Measurements from ENCODE around the gene ABLIM2.

ABLIM2 gene

DNA sequence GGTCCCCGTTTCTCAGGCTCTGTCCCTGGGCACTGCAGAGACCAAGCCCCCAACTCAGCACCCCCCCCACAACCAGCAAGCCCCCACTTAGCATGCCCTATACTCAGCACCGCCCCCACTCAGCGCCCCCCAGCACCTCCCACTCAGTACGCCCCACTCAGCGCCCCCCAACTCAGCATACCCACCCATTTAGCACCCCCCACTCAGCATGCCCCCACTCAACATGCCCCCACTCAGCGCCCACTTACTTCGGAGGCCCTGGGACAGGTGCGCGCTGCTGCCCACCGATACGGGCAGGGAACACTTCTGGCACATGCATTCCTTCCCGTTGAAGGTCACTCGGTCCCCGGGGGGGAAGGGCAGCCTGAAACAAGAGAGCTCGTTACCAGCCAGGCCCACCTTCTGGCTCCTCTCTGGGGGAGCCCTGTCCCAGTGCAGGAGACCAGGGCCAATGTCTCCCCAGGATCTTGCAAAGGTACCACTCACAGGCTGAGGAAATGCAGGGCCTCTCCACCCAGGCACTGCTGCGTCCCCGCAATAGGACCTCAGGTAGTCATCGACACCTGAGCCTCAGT lies 70.6 kb downstream of the ABLIM2 start:
- no peak for DNase-seq (ENCODE audit: low read depth in 1 of 2, low spot score in 1 of 2)

DNA sequence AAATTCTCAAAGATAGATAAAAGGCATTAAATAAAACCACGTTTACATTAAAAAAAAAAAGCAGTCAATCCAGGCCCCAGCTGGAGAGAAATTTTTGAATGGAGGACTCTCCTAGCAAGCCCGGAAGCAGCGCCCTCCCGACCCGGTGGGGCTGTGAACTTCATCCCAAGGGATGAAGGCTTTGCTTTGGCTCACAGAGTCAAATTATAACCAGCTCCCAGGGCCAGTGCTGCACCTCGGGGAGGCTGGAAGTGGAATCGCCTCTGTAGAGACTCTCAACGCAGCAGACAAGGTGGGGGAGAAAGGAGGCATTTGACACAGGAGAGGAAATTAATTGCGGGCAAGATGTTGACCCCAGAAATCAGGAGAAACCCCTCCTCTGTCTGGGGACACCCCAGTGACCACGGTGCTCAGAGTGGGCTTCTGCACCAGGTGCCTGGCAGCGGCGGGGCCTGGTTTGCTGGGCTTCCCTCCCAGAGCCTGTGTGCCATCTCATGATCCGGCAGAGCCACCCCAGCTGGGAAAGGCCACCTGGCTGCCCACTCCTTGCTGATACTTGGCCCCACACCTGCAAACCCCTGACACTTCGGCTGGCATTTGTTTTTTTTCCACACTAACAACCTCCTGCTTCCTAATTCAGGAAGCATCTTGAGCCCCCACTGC lies 71.7 kb downstream of the ABLIM2 start:
- no peak for DNase-seq (ENCODE audit: low read depth in 1 of 2, low spot score in 1 of 2)

DNA sequence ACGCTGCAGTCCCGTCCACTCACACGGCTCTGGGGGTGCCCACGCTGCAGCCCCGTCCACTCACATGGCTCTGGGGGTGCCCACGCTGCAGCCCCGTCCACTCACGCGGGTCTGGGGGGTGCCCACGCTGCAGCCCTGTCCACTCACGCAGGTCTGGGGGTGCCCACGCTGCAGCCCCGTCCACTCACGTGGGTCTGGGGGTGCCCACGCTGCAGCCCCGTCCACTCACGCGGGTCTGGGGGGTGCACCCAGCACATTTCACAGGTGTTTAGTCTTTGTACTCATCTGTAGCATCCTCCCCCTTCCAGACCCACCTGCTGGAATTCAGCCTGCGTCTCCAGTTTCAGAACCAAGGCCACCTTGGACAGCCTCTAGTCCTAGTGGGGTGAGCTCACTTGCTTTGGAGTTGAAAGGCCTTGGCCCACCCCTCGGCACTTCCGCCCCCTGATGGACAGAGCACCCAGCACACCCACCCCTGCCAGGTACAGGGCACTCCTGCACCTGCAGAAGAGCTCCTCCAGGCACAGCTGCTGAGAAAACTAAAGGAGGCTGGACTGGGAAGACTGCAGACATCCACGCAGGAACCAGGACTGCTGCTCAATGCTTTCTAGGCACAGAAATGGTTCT lies 73.0 kb downstream of the ABLIM2 start:
- DNase-seq (ENCODE audit: low read depth in 1 of 2, low spot score in 1 of 2) = no peak

DNA sequence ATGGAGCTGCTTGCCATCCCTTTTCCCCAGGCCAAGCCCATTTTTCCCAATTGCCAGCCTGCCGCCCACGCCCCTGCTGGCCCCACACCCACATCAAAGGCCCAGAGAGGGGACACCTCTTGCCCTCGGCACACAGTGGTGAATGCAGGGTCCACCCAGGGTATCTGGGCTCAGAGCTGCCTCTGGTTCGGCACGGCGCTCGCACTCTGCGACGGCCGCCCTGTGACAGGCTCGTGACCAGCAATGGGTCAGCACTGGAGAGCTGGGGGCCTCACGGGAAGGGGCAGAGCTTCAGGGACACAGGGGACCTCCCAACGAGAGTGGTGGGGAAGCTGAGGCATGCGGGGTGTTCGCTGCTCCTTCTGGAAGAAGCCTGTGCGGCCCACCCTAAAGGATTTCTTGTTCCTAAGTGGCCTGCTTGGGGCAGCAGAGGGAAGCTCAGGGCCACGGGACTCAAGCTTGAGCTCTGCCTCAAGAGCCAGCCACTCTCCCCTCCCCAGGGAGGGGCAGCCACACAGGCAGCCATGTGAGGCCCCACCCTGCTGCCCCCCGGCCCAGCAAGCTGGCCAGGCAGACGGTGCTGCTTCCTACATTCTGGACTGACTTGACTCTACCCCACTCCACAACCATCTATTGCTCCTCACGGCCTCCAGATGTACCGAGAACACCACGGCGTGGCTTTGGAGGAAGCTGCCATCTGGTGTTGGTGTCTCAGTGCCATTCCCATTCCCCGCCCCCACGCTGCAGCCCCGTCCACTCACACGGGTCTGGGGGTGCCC lies 73.7 kb downstream of the ABLIM2 start:
- DNase-seq (ENCODE audit: low read depth in 1 of 2, low spot score in 1 of 2) = no peak

DNA sequence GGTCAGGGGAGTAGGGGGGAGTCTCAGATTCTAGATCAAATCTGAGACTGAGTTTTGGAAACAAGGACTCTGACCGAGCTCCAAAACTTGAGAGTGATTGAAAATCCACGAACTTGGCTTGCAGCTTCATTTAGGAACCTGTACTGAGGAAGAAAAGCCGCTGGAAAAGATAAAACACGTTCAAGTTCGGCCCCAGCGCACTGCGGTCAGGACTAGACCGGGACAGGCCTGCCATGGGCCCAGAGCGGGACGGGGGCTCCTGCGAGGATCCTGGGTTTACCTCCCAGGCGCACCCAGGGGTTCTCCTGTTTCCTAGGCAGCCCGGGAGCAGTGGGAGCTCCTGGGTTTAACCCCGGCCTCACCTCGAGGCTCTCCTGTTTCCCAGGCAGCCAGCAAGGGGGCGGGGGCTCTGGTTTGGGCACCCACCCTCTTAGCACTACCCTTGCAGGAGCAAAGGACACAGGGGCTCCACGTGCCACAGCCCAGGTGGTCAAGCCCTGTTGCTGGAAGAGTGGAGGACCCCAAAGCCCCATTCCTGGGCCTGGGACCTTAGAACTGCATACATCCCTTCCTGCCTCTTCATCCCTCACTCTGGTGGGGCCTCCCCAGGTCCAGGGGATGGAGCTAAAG lies 74.5 kb downstream of the ABLIM2 start:
- DNase-seq (ENCODE audit: low read depth in 1 of 2, low spot score in 1 of 2) = no peak

DNA sequence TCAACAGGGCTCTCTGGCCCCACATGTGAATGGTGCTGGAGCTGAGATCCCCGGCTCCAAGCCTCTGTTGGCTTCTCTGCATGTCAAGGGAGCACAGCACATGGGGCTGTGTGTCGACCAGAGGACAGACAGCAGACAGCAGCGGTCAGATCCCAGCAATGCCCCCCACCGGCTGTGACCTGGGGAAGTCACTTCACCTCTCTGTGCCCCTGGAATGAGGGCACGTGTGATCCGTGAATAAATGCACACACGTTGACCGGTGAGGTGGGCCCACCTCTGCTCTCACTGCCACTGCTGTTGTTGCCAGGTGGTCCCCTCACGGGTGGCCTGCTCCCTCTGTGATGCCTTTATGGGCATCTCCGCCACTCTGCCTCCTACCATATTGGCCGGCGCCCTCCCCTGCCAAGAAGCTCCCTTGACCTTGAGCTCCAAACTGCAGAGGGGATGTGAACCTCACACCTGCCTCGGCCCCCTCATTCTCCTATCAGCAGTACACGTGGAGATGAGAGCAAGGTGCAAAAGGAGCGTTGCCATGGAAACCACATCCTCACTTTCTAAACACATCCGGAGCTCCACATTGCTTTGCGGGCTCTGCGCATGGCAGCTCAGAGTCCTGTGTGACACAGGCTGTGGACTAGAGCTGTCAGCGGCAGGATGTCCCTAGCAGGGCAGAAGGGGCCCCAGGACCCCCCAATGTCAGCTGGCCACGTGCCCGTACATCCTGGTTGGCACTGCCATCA lies 75.4 kb downstream of the ABLIM2 start:
- DNase-seq (ENCODE audit: low read depth in 1 of 2, low spot score in 1 of 2) = no peak

DNA sequence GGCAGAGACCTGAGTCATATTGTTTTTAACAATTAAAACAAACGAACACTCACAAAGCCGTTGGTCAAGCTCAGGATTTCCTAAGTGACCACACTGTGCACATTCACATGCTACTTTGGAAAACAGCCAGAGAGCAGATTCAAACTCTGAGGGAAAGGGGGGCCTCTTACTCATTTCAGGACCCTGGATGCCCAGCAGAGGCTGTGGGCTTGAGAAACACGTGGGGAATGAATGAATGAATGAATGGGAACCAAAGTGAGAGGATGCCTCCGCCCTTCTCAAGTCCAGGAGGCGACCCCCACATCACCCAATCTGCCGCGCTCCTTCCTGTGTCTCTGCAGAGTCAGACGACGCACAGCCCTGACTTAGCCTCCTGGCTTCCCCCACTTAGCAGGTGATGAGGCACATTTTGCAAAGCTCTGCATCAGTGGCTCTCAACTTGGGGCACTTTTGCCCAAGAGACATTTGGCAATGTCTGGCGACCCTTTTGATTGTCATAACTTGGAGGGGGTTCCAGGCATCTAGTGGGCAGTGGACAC lies 76.0 kb downstream of the ABLIM2 start:
- DNase-seq (ENCODE audit: low read depth in 1 of 2, low spot score in 1 of 2) = no peak

DNA sequence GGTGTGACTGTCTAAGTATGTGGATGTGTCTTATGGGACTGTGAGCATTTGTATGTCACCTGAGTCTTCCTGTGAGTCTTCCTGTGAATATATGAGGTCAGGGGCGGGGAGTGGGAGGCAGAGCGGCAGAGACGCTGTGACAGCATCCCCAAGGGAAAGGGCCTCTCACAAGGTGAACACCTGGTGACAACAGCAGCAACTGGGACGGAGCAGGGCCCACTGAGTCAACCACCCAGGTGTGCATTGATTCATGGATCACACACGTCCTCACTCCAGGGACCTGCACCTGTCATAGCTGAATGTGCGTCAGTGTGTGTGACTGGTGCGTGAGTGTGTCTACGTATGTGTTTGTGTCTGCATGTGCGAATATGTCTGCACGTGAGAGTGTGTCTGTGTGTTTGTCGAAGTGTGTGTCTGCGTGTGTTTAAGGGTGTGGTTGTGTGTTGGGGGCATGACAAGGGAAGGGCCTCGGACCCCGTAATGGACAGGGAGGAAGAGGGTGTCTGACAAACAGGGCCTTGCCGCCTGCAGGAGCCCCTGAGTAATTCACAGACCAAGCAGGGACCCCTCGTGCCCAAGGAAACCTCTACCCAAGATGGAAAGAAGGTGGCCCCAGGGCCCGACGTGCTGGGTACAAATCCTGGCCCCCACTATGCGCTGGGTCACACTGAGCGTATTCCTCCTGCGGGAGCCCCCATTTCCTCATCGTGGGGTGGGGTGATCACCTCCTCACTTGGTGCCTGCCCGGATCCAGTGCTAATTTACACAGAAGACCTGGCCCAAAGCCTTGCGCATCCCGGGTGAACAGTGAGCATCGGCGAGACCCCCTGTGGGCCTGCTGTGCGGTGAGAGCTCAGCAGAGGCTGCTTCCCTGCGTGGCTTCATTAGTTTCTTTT lies 76.7 kb downstream of the ABLIM2 start:
- DNase-seq (ENCODE audit: low read depth in 1 of 2, low spot score in 1 of 2) = no peak

DNA sequence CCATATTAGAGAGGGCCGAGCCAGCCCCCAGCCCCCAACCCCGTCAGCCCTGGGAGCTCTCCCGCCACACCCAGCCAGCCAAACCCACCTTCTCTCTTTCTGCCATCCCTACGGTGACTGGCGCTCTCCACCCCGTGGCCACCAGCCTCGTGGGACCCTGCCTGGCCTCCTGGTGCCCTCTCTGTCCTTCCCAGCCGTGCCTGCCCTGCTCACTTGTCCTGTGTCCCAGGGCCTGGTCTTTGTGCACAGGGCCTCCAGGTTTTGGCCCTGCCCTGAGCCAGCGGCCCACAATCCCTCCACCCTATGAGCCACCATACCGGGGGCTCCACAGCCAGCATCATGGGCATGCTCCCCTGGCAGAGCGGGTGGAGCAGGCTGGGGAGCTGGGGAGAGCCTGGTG lies 77.4 kb downstream of the ABLIM2 start:
- DNase-seq (ENCODE audit: low read depth in 1 of 2, low spot score in 1 of 2) = no peak

DNA sequence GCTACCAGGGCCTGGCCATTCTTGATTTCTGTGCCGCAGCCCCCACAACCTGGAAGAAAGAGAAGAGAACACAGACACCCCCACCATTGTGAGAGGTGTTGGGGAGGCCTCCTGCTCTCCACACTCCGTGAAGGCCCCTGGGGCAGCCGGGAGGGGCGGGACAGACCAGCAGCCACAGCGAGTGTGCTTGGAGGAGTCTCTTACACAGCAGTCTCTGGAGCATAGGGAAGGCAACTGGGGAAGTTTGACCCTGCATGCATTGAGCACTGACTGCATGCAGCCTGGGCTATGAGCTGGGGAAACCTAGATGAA lies 77.9 kb downstream of the ABLIM2 start:
- no peak for DNase-seq (ENCODE audit: low read depth in 1 of 2, low spot score in 1 of 2)

DNA sequence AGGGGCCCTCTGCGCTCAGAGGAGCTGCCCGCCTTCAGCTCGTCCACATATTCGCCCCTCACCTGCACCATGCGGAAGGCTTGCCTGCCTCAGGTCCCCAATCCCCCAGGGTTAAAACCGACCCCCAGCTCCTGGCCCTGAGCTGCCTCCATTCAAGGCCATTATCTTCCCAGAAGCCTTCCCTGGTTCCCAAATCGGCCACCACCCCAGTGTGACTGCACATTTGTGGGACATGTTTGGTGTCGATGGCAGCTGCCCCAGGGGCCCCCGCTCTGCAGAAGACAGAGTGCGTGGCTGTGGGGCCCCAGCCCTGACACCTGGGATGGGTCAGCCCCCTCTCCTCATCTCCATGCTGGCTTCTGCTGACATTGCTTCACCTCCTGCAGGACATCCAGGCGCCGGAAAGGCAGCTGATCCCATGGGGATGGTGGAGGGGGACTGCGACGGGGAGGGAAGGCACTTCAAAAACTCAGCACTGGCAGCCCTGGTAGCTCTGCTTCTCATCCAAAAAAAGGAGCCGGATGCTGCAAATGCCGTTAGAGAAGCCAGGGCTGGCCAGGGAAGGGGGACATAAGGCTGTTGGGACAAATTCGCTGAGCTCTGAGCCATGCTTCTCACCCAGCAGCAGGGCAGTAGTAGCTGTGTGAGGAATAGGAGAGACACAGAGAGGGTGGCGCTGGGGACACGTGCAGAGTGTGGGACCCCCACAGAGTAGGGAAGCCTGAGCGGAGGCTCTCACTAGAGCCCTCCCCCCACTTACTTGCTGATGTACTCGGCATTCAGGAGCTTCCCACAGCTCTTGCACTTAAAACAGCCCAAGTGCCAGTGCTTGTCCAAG lies 78.5 kb downstream of the ABLIM2 start:
- no peak for DNase-seq (ENCODE audit: low read depth in 1 of 2, low spot score in 1 of 2)

DNA sequence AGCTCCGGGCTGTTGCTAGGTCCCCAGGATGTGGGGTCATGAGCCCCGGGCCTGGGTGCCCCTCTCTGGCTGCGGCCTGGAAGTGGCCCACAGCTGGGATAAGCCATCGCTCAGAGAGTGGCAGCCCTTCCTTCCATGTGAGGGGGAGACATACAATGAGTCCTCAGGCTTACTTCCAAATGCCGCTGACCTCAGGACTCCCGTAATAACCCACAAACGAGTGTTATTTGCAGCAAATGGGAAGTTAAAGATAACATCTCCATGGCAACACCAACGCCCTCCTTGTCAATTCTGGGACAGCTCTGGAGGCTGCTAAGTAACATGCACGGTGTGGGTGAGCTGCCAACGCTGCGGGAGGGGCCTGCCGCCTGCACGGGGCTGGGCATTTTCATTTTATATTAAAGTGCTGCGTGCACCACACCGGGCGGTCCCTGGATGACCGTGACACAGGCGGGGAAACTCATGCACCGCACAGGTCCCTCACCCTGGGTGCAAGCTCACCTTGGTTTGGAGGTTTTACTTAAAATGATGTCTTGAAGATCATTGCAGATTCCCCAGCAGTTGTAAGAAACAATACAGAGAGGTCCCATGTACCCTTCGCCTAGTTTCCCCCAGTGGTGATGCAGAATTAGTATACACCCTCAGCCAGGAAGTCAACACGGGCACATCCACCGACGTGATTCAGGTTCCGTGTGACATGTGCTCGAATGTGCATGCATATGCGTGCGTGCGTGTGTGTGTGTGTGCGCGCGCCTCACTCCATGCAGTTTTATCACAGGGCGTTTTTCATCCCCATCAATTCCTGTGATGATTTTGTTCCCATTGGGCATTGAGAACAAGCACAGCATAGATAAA lies 79.4 kb downstream of the ABLIM2 start:
- no peak for DNase-seq (ENCODE audit: low read depth in 1 of 2, low spot score in 1 of 2)

DNA sequence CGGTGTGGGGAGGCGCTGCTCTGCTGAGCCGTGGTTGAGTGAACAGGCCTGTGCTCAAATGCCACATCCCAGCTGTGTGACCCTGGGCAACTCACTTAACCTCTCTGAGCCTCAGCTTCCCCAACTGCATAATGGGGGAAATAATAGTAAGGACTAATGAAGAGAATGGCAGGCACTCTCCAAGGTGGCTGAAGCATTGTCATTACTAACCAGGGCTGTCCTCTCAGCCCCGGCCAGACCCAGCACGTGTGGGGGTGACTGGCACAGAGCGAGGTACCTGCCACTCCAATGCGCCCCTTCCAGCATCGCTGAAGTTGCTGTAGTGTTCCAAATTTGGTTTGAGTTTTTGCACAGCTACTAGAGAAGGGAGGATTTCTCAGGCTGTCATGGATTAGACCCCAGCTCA lies 80.0 kb downstream of the ABLIM2 start:
- no peak for DNase-seq (ENCODE audit: low read depth in 1 of 2, low spot score in 1 of 2)

DNA sequence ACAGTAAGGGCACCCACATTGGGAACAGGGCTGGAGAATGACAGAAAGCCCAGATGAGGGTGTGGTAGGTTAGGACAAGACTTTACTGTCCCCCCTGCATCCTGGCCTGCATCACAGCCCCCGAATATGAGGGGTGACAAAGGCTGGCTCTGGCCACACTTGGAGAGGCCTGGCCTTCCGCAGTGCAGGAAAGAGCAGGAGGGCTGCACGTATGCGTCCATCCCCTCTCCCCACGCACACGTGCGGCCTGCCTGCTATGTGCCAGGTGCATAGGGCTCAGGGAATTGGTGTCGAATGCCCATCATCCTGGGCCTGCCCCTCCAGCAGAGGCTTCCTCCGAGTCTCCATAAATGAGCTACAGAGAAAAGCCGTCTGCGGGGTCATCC lies 80.5 kb downstream of the ABLIM2 start:
- no peak for DNase-seq (ENCODE audit: low read depth in 1 of 2, low spot score in 1 of 2)

DNA sequence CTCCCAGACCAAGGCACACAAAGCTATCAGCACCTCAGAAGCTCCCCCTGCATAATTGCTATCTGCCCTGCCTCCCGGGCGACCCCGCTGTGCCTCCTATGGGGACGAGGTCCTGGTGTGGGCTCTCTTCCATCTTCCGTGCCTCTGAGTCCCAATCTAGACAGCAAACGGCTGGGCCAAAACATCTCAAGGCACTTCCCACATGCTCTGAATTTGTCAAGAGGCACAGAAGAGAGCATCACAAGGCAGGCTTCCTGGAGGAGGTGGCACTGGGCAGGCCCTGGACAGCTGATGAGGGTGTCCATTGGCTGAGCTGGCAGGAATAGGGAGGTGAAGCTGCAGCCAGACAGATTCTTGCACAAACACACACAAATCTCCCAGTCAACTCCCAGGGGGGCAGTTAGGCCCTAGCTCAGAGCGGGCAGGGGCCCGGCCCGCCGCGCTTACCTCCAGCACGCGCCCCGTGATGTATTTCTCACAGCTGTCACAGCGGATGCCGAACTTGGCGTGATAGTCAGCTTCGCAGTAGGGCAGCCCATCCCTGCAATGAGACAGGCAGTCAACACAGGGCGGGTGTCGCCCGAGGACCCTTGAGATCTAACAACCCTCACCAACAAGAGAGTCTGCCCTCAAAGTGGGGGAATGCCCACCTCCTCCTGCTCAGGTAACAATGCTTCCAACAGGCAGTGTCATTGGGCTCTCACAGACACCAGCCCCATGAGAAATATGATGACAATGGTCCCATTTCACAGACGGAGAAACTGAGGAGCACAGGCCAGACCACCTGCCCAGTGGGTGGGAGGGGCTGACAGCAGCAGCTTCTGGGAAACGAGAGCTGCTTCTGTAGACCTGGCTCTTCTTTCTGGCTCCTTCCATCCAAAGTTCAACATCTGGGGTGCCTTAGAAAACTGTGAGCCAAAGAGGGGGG lies 81.2 kb downstream of the ABLIM2 start:
- DNase-seq (ENCODE audit: low read depth in 1 of 2, low spot score in 1 of 2) = no peak

DNA sequence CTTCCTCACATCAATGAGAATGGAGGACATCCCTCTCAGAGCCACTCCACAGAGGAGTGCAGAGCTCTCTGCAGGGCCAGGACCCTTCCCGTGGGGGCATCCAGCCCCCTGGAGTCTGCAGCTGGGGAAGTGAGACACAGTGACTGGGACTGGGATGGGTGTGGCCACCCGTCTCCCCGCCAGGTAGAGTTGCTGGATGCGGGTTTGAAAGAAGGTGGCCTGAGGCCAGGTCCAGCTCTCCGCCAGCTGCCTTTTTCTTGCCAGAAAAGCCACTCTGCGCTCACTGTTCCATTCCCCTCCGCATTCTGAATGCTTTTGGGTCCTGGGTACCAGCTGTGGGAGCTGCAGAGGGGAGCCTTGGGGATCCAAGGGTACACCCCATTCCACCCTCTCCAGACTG lies 82.6 kb downstream of the ABLIM2 start:
- DNase-seq (ENCODE audit: low read depth in 1 of 2, low spot score in 1 of 2) = no peak

All from stimulated activated CD4-positive, alpha-beta T cell treated with anti-CD3 and anti-CD28 coated beads, Interleukin-15, amount 100 ng/mL, for 1 hour (primary cell).